HCT116 (cell line): Measurements from ENCODE around the gene POLR1D. TPM values are rescaled to one million over a fixed set of nuclear protein-coding genes. Genes with fewer than 3 reads are reported as not detected.
A peak's percentile ranks its signal among the peaks of the same experiment; 100 is the strongest.

Experiments
- ATAC-seq: fragments of 200-7000 bp; cut with Tn5 transposase; 2 replicates; pipeline ENCODE4 v1.9.1; 2020; ENCODE audit warnings: mild to moderate bottlenecking, moderate library complexity
- BruUV-seq: library from RNA; stranded (reverse); fragments of 400-500 nt; replicated peaks from 2 replicates; lab custom pipeline; 2021; lab: Mats Ljungman, UMichigan
- CTCF ChIA-PET: fragments of 300-600 bp; sonication (Branson Sonifier 250); formaldehyde crosslinking; loops from one replicate; lab custom pipeline; 2021; ENCODE audit warnings: antibody characterized with exemption; lab: Charles Lee
- POLR2A ChIA-PET: fragments of 300-600, 350-600 bp; sonication (Branson Sonifier 250); formaldehyde crosslinking; loops from one replicate; lab custom pipeline; 2021; ENCODE audit warnings: antibody characterized with exemption; lab: Charles Lee
- RAD21 ChIA-PET, 2 experiments: fragments of 300-600 bp; sonication (Branson Sonifier 250); formaldehyde crosslinking; loops; one replicate each; lab custom pipeline; 2023; ENCODE audit warnings: low total read pairs in 2 of 2; ENCODE audit not compliant: uncharacterized antibody in 2 of 2, unreplicated experiment in 2 of 2, low non-redundant PET in 1 of 2; lab: Charles Lee
- DNase-seq: peaks from one replicate; pipeline ENCODE4 v3.0.0-alpha.2; 2010; ENCODE audit warnings: low read depth, low spot score
- H2AFZ ChIP-seq: fragments of 200-600 bp; shearing (Covaris generic), sonication (generic); 2 replicates; pipeline ENCODE4 v1.6.1; 2017; ENCODE audit warnings: low read depth, mixed run types, mixed read lengths, antibody characterized with exemption, low read length; ENCODE audit not compliant: poor library complexity, severe bottlenecking
- H3K27ac ChIP-seq: 2 replicates; pipeline ENCODE4 v1.5.1; 2012; ENCODE audit warnings: low read depth, low read length
- H3K27me3 ChIP-seq: fragments of 200-600 bp; sonication (generic); 2 replicates; pipeline ENCODE4 v1.6.1; 2016; ENCODE audit warnings: mixed run types, low read length, mixed read lengths; ENCODE audit not compliant: insufficient read depth
- H3K36me3 ChIP-seq, 2 experiments: fragments of 200-500 bp in 1 of 2; fragments of 200-600 bp in 1 of 2; sonication (Bioruptor generic) in 1 of 2; sonication (generic) in 1 of 2; 2 replicates each; pipeline versions ENCODE4 v1.5.1 to v1.6.1; 2014 to 2016; ENCODE audit warnings: low read length in 2 of 2, inconsistent platforms in 1 of 2, mixed read lengths in 1 of 2, mixed run types in 1 of 2; ENCODE audit not compliant: insufficient read depth in 2 of 2, control insufficient read depth in 1 of 2
- H3K4me1 ChIP-seq, 2 experiments: fragments of 200-600 bp in 1 of 2; sonication (generic) in 1 of 2; 2 replicates each; pipeline versions ENCODE4 v1.5.1 to v1.6.1; 2012 to 2017; ENCODE audit warnings: low read length in 2 of 2, inconsistent platforms in 1 of 2, mild to moderate bottlenecking in 1 of 2, mixed read lengths in 1 of 2, mixed run types in 1 of 2, moderate library complexity in 1 of 2; ENCODE audit not compliant: insufficient read depth in 2 of 2, control insufficient read depth in 1 of 2
- H3K4me2 ChIP-seq: fragments of 200-600 bp; sonication (generic); 2 replicates; pipeline ENCODE4 v1.6.1; 2017; ENCODE audit warnings: mixed run types, low read length, mixed read lengths
- H3K4me3 ChIP-seq, 2 experiments: fragments of 200-600 bp in 1 of 2; sonication (generic) in 1 of 2; replicated peaks in 1 of 2; 2 replicates each; pipeline ENCODE4 v1.5.1; 2011 to 2016; ENCODE audit warnings: low read length in 2 of 2, control low read depth in 1 of 2, low read depth in 1 of 2, mild to moderate bottlenecking in 1 of 2, mixed read lengths in 1 of 2, mixed run types in 1 of 2
- H3K79me2 ChIP-seq: fragments of 200-600 bp; sonication (generic); 2 replicates; pipeline ENCODE4 v1.6.1; 2017; ENCODE audit warnings: mild to moderate bottlenecking, mixed run types, low read length, moderate library complexity, mixed read lengths; ENCODE audit not compliant: insufficient read depth
- H3K9ac ChIP-seq: fragments of 200-600 bp; sonication (generic); 2 replicates; pipeline ENCODE4 v1.6.1; 2016; ENCODE audit warnings: low read length, mixed read lengths
- H3K9me2 ChIP-seq: fragments of 200-600 bp; sonication (generic), shearing (Covaris generic); 2 replicates; pipeline ENCODE4 v1.6.1; 2017; ENCODE audit warnings: mixed run types, mild to moderate bottlenecking, moderate library complexity; ENCODE audit not compliant: insufficient read depth
- H3K9me3 ChIP-seq, 2 experiments: fragments of 200-500 bp in 1 of 2; fragments of 200-600 bp in 1 of 2; sonication (Bioruptor generic) in 1 of 2; sonication (generic) in 1 of 2; 2 replicates each; pipeline ENCODE4 v1.6.1; 2014 to 2017; ENCODE audit warnings: low read length in 2 of 2, mixed read lengths in 2 of 2, inconsistent platforms in 1 of 2, low read depth in 1 of 2, mild to moderate bottlenecking in 1 of 2, mixed run types in 1 of 2, moderate library complexity in 1 of 2; ENCODE audit not compliant: control insufficient read depth in 1 of 2, insufficient read depth in 1 of 2
- H4K20me1 ChIP-seq: fragments of 200-600 bp; sonication (generic), shearing (Covaris generic); 2 replicates; pipeline ENCODE4 v1.6.1; 2017; ENCODE audit warnings: mixed run types, mild to moderate bottlenecking, moderate library complexity; ENCODE audit not compliant: insufficient read depth
- CEBPB ChIP-seq: IDR thresholded peaks from 2 replicates; pipeline ENCODE4 v1.6.1; 2012; ENCODE audit warnings: low read depth
- ELF1 ChIP-seq: IDR thresholded peaks from 2 replicates; pipeline ENCODE4 v1.6.1; 2012; ENCODE audit warnings: low read depth, borderline replicate concordance
- EZH2 ChIP-seq: fragments of 200-600 bp; sonication (generic); IDR thresholded peaks from 2 replicates; pipeline ENCODE4 v1.6.1; 2017; ENCODE audit warnings: antibody characterized with exemption, mixed run types
- EZH2phosphoT487 ChIP-seq: fragments of 200-600 bp; IDR thresholded peaks from 2 replicates; pipeline ENCODE4 v1.6.1; 2018; ENCODE audit warnings: antibody characterized with exemption, borderline replicate concordance
- FOSL1 ChIP-seq: IDR thresholded peaks from 2 replicates; pipeline ENCODE4 v1.6.1; 2012; ENCODE audit warnings: low read depth
- POLR2A ChIP-seq: IDR thresholded peaks from 2 replicates; pipeline ENCODE4 v1.7.0; 2011; ENCODE audit warnings: borderline replicate concordance; ENCODE audit not compliant: insufficient read depth, insufficient read length; ENCODE audit errors: extremely low read depth
- POLR2AphosphoS5 ChIP-seq: IDR thresholded peaks from 2 replicates; pipeline ENCODE4 v1.6.1; 2011; ENCODE audit warnings: mild to moderate bottlenecking, low read depth, low read length, moderate library complexity
- RAD21 ChIP-seq: IDR thresholded peaks from 2 replicates; pipeline ENCODE4 v1.6.1; 2012; ENCODE audit warnings: low read depth, mild to moderate bottlenecking
- ZNF274 ChIP-seq: fragments of 200-500 bp; sonication (Bioruptor generic); IDR thresholded peaks from 2 replicates; pipeline ENCODE4 v1.6.1; 2014; ENCODE audit warnings: mild to moderate bottlenecking, low read depth, low read length, inconsistent platforms
- intact Hi-C: fragments of 100-400 bp; cut with micrococcal nuclease; formaldehyde crosslinking; loops from 2 replicates; pipeline ENCODE4 v1.10.0; 2022
- total RNA-seq: library from RNA; stranded (reverse); gene quantifications from one replicate; pipeline ENCODE4 v1.2.1, GENCODE V29; 2021; ENCODE audit not compliant: unreplicated experiment
- TF ChIP-seq, protein P1 (sequence below), 3 experiments: fragments of 200-600 bp in 1 of 3; sonication (generic) in 1 of 3; IDR thresholded peaks in 2 of 3; conservative IDR thresholded peaks in 1 of 3; 2 replicates each; pipeline ENCODE4 v1.5.1; 2012 to 2017; ENCODE audit warnings: low read depth in 2 of 3, low read length in 2 of 3, antibody characterized with exemption in 1 of 3, borderline replicate concordance in 1 of 3, control low read depth in 1 of 3, mild to moderate bottlenecking in 1 of 3, mixed read lengths in 1 of 3, mixed run types in 1 of 3, moderate library complexity in 1 of 3; ENCODE audit not compliant: insufficient read depth in 1 of 3

Gene POLR1D
- total RNA-seq, 1 experiment from 2014 or later = 184 TPM

DNA sequence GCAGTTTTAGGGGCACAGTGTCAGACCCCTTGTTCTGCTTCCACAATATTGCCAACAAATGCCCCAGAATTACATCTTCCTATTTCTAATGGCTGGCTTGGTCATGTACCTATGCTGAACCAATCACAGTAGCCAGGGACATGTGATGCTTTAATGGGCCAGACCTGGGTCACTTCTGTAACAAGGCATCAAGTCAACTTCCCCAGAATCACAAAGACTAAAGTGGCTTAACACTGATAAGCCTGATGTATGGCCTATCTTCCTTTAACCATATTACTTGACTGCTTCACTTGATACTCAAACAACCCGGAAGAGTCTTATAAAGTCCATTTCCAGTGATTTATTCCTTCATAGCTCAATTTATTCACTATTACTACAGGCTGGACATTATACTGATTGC, 21.0 kb upstream of the POLR1D start:
- H3K79me2 ChIP-seq = peaks cover 84% of the 10 kb centered on the region
- BruUV-seq = no TSS peak
- no peaks in the 10 kb centered on the region for H3K9me2 ChIP-seq
- POLR2A ChIA-PET = no interaction called here
- CTCF ChIA-PET = interaction anchor here (1.4 kb wide), 1 partner anchor 226 kb away, joined by 4 read pairs; no protein-coding TSS in a partner anchor
- intact Hi-C loops = no loop called here
- H3K27me3 ChIP-seq = no peaks in the 10 kb centered on the region
- no peaks in the 10 kb centered on the region for H3K9me3 ChIP-seq
- RAD21 ChIA-PET = no interaction called here
- no peaks in the 10 kb centered on the region for H3K36me3 ChIP-seq
- DNase-seq (no peak), ATAC-seq (no peak)
- H3K27ac ChIP-seq = no peak overlapping the region
- H4K20me1 ChIP-seq = 0 out of 2 replicates have a peak, but pooled peaks cover 5% of the 10 kb centered on the region
- TF ChIP-seq RAD21 (no peak), FOSL1 (no peak), EZH2 (no peak), POLR2AphosphoS5 (no peak), EZH2phosphoT487 (no peak), POLR2A (no peak), ELF1 (no peak), ZNF274 (no peak), CEBPB (no peak)
- TF ChIP-seq, protein P1, sequence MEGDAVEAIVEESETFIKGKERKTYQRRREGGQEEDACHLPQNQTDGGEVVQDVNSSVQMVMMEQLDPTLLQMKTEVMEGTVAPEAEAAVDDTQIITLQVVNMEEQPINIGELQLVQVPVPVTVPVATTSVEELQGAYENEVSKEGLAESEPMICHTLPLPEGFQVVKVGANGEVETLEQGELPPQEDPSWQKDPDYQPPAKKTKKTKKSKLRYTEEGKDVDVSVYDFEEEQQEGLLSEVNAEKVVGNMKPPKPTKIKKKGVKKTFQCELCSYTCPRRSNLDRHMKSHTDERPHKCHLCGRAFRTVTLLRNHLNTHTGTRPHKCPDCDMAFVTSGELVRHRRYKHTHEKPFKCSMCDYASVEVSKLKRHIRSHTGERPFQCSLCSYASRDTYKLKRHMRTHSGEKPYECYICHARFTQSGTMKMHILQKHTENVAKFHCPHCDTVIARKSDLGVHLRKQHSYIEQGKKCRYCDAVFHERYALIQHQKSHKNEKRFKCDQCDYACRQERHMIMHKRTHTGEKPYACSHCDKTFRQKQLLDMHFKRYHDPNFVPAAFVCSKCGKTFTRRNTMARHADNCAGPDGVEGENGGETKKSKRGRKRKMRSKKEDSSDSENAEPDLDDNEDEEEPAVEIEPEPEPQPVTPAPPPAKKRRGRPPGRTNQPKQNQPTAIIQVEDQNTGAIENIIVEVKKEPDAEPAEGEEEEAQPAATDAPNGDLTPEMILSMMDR (IDR thresholded peaks at IDR 0.05 in 2 of 3, conservative IDR thresholded peaks at IDR 0.05 in 1 of 3; ENCODE audit: borderline replicate concordance in 1 of 3, insufficient read depth in 1 of 3, low read depth in 2 of 3, low read length in 2 of 3) = no peak
- no peak overlapping the region for H3K4me3 ChIP-seq
- H3K9ac ChIP-seq = no peak overlapping the region
- H3K4me2 ChIP-seq = peak overlapping the region; percentile 47; the same call in 1 of the 2 replicates
- no peak overlapping the region for H2AFZ ChIP-seq
- peaks cover 16 to 21% of the 10 kb centered on the region in 2 experiments for H3K4me1 ChIP-seq
